NCI-H774 (cell line): Measurements from ENCODE around the gene CRTAC1.
"Not testable (repeated sequence)": the region's sequence is repeated elsewhere in the genome, so short reads cannot be mapped to it uniquely, and the experiment has no call there.

ENCODE experiments used
- DNase-seq: peaks from one replicate; lab custom pipeline; 2025; lab: John Stamatoyannopoulos, UW

The CRTAC1 gene

GRCh38 chr10:97842656-97843280 is 187.7 kb downstream of the CRTAC1 start:
- no peak for DNase-seq

- not testable (repeated sequence) for DNase-seq
These were observed 188.3 kb downstream of the CRTAC1 start for GRCh38 chr10:97842114-97842513.

DNA sequence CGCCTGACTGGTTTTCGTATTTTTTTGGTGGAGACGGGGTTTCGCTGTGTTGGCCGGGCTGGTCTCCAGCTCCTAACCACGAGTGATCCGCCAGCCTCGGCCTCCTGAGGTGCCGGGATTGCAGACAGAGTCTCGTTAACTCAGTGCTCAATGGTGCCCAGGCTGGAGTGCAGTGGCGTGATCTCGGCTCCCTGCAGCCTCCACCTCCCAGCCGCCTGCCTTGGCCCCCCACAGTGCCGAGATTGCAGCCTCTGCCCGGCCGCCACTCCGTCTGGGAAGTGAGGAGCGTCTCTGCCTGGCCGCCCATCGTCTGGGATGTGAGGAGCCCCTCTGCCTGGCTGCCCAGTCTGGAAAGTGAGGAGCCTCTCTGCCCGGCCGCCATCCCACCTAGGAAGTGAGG is 189.3 kb downstream of the CRTAC1 start:
- not testable (repeated sequence) for DNase-seq

- DNase-seq: no peak
These were observed 192.3 kb downstream of the CRTAC1 start for GRCh38 chr10:97838091-97838490.

DNA sequence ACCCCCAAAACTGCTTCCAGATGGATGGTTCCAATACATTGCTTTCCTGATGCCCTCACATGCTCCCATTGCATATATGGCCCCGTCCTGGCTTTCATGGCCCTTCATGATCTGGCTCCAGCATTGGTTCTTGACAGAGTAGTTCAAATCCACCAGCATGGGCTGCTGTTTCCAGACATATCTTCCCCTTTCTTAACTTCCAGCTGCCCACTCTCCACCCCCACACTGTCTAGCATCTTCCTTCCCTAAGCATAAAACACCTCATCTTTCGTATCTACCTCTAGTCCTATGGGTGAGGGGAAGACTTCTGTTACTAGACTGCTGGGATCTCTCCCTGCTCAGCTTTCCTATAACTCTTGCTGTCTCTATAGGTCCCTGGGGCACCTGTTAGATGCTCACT is 194.0 kb downstream of the CRTAC1 start:
- DNase-seq: no peak

DNA sequence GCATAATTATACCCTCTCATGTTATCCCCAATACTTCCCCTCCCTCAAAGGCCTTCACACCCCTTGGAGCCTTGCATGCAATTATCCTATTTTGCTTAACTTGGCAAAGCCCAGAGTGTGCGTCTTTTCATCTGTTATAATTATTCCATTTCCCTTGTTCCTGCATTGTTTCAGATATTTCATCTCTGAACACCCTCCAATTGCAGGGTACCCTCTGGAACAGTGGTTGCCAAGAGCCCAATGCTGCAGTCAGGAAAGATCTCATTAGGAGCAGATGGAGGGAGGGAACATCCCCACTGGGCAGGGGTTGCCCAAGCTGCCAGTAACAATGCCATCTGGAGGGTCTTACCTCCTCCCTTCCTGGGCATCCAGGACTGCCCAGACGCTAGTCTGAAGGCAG is 199.2 kb downstream of the CRTAC1 start:
- no peak for DNase-seq

DNA sequence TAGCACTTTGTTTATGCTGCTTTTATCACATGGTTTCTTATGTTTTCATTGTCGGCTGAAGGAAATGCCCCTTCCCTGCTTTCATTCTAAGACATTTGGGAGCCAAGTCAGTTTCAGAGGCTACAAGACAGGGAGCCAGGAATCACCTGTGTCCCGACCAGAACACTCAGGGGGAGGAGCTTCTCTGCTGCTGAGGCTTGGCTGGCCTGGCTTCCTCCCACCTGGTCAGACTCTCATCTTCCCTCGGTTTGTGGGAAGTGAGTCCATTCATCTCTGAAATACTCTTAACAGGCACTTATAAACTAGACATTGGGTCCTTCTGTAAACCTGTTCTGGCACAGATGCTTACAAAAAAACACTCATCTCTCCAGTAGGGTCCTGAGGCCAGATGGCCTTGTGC is 200.4 kb downstream of the CRTAC1 start:
- DNase-seq: no peak

DNA sequence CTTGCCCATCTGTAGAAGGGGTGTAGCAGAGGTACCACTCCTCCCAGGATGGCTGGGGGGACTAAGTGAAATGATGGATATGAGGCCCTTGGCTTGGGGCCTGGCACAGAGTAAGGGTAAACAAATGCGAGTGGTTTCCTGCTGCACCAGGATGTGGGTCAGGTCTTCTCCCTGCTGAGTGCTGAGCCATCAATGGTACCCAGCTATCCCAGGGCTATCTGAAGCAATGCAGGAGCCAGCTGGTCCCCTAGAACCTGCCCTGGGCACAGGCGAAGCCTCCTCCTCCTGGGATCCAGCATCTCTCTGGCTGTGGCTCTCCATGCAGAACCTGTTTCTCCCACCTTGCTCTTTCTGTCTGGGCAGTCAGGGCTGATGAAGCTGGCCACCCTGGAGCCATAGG is 201.7 kb downstream of the CRTAC1 start:
- no peak for DNase-seq

DNA sequence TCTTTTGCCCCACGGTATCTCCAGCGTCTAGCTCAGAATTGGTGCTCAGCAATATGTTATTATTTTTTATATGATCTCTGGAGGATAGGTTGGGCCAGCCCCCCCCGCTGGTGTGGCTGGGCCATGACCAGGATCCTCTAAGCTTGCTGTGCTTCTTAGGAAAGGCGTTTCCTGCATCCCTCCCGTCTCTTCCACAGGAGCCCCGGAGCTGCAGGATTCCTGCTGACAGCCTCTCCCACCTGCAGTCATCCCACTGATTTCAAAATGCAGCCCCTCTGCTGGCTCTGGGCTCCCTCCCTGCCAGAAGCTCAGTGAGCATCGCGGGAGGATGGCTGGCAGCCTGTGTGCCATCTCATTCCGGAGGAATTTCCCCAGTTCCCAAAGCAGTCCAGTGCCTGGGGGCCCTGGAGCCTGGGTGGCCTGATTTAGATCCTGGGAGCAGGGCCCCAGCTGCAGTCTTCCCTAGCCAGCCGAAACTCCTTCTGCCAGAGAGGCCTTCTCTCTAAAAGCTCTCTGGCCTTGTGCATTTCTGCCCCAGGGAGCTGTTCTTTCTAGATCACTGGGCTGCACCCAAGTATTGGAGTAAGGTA is 202.6 kb downstream of the CRTAC1 start:
- no peak for DNase-seq

- DNase-seq: no peak
These were observed 203.5 kb downstream of the CRTAC1 start for GRCh38 chr10:97826892-97827291.

GRCh38 chr10:97825020-97825760 is 205.2 kb downstream of the CRTAC1 start:
- no peak for DNase-seq

- DNase-seq: no peak
These were observed 206.7 kb downstream of the CRTAC1 start for GRCh38 chr10:97823734-97824133.

DNA sequence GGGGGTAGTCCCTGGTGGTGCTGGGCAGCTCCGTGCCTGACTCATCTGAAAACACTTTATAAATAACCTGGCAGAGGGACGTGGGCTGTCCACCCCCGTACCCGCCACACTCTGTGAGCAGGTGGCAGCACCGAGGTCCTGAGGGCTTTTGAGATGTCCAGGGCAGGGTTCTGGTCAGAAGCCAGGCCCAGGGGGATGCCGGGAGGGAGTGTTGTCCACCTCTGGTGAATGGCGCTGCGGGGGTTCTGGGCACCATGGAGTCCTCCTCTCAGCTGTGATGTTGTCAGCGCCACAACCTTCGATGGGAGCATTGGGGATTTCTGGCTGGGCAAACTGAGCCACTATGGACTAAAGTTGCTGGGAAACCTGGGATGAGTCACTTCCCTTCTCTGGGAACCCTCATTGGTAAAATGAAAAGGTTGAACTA is 208.1 kb downstream of the CRTAC1 start:
- no peak for DNase-seq

DNA sequence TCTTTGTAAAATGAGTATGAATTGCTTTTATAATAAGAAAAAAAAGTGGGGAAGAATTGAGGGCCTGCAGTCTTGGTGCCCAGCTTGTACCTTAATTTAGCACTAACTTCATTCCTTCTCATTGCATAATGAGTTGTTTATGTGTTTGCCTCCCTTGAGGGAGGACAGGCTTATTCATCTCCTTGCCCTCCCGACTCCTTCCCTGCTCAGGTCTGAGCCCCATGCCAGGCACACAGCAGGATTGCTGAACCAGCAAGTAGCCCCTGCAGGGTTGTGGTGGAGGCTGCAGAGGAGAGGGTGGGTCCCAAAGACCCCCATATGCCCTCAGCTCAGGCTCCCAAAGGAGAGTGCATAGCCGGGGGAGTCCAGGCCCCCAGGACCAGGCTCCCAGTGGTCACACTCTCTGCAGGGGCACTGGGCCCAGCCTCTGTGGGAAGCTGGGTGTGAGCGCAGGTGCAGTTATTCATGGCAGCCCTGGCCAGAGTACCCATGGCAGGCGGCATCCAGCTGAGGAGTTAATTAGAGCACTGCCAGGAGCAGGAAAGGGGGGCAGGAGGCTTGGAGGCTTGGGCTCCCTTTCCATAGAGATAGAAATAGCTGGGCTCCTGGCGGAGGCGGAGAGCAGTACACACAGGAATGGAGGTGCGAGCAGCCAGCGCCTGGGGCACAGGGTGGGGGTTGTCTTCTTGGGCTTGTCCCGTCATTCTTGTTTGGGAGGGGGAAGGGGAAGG is 208.9 kb downstream of the CRTAC1 start:
- no peak for DNase-seq

GRCh38 chr10:97820096-97820704 is 210.2 kb downstream of the CRTAC1 start:
- DNase-seq: no peak

- no peak for DNase-seq
These were observed 211.8 kb downstream of the CRTAC1 start for GRCh38 chr10:97818572-97818971.

GRCh38 chr10:97816609-97817008 is 213.8 kb downstream of the CRTAC1 start:
- DNase-seq: no peak
